K562 (cell line): ENCODE data around the gene PVALEF. TPM values are rescaled to one million over a fixed set of nuclear protein-coding genes. Genes with fewer than 3 reads are reported as not detected.

Experiments
- CBX5 ChIP-seq: IDR thresholded peaks from 2 replicates; pipeline ENCODE4 v1.6.1; 2014; ENCODE audit warnings: low read depth, borderline replicate concordance
- CHD4 ChIP-seq: fragments of 200-600 bp; sonication (generic); IDR thresholded peaks from 3 replicates; pipeline ENCODE4 v1.6.1; 2012; ENCODE audit warnings: low read depth, mild to moderate bottlenecking, mixed read lengths, low read length, inconsistent platforms; ENCODE audit not compliant: insufficient read depth, insufficient replicate concordance, poor library complexity, severe bottlenecking
- ESRRB ChIP-seq: fragments of 250-450 bp; sonication (Bioruptor Pico); IDR thresholded peaks from 2 replicates; pipeline ENCODE4 v1.5.0; 2020; ENCODE audit warnings: mild to moderate bottlenecking, moderate library complexity, borderline replicate concordance
- KDM1A ChIP-seq, 2 experiments: fragments of 450-650 bp; IDR thresholded peaks; 2 replicates each; pipeline ENCODE4 v1.6.1; 2016; ENCODE audit warnings: mild to moderate bottlenecking in 2 of 2
- SLC30A9 ChIP-seq: fragments of 250-450 bp; sonication (Bioruptor Pico); IDR thresholded peaks from 2 replicates; pipeline ENCODE4 v1.8.0; 2022; ENCODE audit warnings: mild to moderate bottlenecking, moderate library complexity
- THAP12 ChIP-seq: fragments of 250-450 bp; sonication (Bioruptor Pico); IDR thresholded peaks from 2 replicates; pipeline ENCODE4 v1.9.0; 2021; ENCODE audit warnings: mild to moderate bottlenecking, inconsistent platforms
- polyA plus RNA-seq, 8 experiments: library from polyadenylated mRNA; depleted of rRNA in 4 of 8; stranded (reverse) in 5 of 8; unstranded in 3 of 8; fragments of >200 nt; fragmentation: Nextera tagmentation in 2 of 8; fragmentation: Illumina TruSeq in 1 of 8; extraction: Ambion mirVana in 2 of 8; extraction: Trizol in 1 of 8; gene quantifications; 2 replicates each; pipeline versions ENCODE4 v1.2.1 to v1.2.3, GENCODE V29; 2011 to 2014; ENCODE audit warnings: inconsistent platforms in 1 of 8, missing spikeins in 1 of 8
- total RNA-seq, 7 experiments: library from RNA; depleted of rRNA in 6 of 7; stranded (reverse); fragments of >200 nt in 6 of 7; fragmentation: Illumina TruSeq in 2 of 7; extraction: Trizol in 2 of 7; gene quantifications; 2 replicates each; pipeline versions ENCODE4 v1.2.1 to v1.2.3, GENCODE V29; 2011 to 2021; ENCODE audit warnings: low replicate concordance in 1 of 7
- TF ChIP-seq, protein P1 (sequence below): sonication (generic); formaldehyde crosslinking; IDR thresholded peaks from 2 replicates; pipeline ENCODE4 v1.8.0; 2023; ENCODE audit warnings: missing genetic modification reagents, mild to moderate bottlenecking, borderline replicate concordance
- TF ChIP-seq, protein P2 (sequence below), 2 experiments: IDR thresholded peaks in 1 of 2; conservative IDR thresholded peaks in 1 of 2; 2 replicates each; pipeline ENCODE4 v1.6.1; 2016; ENCODE audit warnings: low read depth in 2 of 2, mild to moderate bottlenecking in 1 of 2, missing compliant biosample characterization in 1 of 2, missing genetic modification characterization in 1 of 2, moderate library complexity in 1 of 2

The PVALEF gene
- total and polyA plus RNA-seq, 9 of the 15 experiments (the other 6 are each of a cell fraction or from before 2014, with no cell fraction given) = not detected

GRCh38 chr17:81116704-81117103, 48.6 kb upstream of the PVALEF start (continued):
- TF ChIP-seq, protein P1, sequence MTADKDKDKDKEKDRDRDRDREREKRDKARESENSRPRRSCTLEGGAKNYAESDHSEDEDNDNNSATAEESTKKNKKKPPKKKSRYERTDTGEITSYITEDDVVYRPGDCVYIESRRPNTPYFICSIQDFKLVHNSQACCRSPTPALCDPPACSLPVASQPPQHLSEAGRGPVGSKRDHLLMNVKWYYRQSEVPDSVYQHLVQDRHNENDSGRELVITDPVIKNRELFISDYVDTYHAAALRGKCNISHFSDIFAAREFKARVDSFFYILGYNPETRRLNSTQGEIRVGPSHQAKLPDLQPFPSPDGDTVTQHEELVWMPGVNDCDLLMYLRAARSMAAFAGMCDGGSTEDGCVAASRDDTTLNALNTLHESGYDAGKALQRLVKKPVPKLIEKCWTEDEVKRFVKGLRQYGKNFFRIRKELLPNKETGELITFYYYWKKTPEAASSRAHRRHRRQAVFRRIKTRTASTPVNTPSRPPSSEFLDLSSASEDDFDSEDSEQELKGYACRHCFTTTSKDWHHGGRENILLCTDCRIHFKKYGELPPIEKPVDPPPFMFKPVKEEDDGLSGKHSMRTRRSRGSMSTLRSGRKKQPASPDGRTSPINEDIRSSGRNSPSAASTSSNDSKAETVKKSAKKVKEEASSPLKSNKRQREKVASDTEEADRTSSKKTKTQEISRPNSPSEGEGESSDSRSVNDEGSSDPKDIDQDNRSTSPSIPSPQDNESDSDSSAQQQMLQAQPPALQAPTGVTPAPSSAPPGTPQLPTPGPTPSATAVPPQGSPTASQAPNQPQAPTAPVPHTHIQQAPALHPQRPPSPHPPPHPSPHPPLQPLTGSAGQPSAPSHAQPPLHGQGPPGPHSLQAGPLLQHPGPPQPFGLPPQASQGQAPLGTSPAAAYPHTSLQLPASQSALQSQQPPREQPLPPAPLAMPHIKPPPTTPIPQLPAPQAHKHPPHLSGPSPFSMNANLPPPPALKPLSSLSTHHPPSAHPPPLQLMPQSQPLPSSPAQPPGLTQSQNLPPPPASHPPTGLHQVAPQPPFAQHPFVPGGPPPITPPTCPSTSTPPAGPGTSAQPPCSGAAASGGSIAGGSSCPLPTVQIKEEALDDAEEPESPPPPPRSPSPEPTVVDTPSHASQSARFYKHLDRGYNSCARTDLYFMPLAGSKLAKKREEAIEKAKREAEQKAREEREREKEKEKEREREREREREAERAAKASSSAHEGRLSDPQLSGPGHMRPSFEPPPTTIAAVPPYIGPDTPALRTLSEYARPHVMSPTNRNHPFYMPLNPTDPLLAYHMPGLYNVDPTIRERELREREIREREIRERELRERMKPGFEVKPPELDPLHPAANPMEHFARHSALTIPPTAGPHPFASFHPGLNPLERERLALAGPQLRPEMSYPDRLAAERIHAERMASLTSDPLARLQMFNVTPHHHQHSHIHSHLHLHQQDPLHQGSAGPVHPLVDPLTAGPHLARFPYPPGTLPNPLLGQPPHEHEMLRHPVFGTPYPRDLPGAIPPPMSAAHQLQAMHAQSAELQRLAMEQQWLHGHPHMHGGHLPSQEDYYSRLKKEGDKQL = no peak
- TF ChIP-seq KDM1A (IDR thresholded peaks at IDR 0.05) (no peak), CBX5 (no peak), CHD4 (no peak), THAP12 (no peak), ESRRB (no peak), SLC30A9 (CRISPR knock-in tag) (no peak)
- TF ChIP-seq, protein P2, sequence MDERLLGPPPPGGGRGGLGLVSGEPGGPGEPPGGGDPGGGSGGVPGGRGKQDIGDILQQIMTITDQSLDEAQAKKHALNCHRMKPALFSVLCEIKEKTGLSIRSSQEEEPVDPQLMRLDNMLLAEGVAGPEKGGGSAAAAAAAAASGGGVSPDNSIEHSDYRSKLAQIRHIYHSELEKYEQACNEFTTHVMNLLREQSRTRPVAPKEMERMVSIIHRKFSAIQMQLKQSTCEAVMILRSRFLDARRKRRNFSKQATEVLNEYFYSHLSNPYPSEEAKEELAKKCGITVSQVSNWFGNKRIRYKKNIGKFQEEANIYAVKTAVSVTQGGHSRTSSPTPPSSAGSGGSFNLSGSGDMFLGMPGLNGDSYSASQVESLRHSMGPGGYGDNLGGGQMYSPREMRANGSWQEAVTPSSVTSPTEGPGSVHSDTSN (CRISPR knock-in tag; IDR thresholded peaks at IDR 0.05; ENCODE audit: low read depth) = no peak
- TF ChIP-seq, protein P2 (tag; conservative IDR thresholded peaks at IDR 0.05; ENCODE audit: low read depth) = no peak
